Measurements from ENCODE around the gene PATJ.

Gene PATJ

DNA sequence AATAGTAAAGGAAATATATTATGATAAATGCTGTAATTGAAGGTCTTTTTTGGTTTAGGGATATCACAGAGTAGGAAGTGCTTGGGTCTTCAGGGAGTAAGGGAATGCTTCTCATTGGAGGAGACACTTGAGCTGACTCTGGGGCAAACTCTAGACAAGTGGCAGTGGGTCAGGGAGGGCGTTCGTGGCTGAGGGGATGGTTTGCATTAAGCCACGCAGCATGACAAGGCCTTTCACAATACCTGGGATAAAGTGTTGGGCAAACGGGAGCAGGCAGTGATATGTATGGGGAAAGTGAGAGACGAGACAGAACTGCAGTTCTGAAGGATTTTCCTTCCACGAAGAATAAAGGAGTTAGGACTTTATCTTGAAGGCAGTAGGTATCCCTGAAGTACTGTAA lies 109.0 kb downstream of the PATJ start:
- Histone ChIP-seq H3K4me1 (ENCODE audit: control insufficient read depth, insufficient read depth, low read length) (no peaks in the 10 kb centered on the region), H3K27me3 (ENCODE audit: control insufficient read depth, insufficient read depth, low read length, poor library complexity, severe bottlenecking) (no peaks in the 10 kb centered on the region), H3K36me3 (ENCODE audit: control insufficient read depth, insufficient read depth, low read length) (no peaks in the 10 kb centered on the region), H3K27ac (ENCODE audit: insufficient read depth, low read depth, low read length, poor library complexity, severe bottlenecking) (no peak overlapping the region), H3K9me3 (ENCODE audit: control insufficient read depth, low read length) (no peaks in the 10 kb centered on the region), H3K4me3 (ENCODE audit: insufficient read depth, low read depth, low read length) (no peak overlapping the region)
- 81 to 84% methylated on average over 6 of the region's 6 CpGs for WGBS, 2 experiments

DNA sequence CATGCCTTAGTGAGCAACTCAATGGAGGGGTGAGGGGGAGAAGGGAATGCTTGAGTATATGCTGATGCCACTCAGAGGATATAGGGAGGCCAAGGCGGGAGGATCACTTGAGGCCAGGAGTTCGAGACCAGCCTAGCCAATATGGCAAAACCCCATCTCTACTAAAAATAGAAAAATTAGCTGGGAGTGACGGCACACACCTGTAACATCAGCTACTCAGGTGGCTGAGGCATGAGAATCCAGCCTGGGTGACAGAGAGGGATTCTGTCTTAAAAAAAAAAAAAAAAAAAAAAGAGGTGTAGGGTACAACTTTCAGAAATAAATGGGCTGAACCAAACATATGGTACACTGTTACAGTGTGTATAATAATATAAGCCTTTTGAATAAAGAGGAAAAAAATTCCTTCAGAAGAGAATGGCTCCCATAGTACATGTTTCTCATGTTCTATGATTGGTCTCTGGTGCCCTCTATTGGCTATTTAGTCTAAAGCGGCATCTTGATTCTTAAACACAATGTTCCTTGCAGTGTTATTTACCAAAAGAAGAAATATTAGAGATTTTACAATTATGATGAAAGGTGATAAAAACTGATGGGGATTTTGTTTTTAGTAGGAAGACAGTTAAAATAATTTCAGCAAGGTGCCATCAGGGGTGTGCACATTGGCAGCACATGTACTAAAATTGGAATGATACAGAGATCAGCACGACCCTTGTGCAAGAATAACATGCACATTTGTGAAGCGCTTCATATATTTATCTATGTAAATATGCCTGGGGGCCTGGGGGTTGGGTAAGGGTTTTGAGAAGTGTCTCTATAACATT lies 109.8 kb downstream of the PATJ start:
- Histone ChIP-seq H3K9me3 (ENCODE audit: control insufficient read depth, low read length) (no peaks in the 10 kb centered on the region), H3K27me3 (ENCODE audit: control insufficient read depth, insufficient read depth, low read length, poor library complexity, severe bottlenecking) (no peaks in the 10 kb centered on the region), H3K27ac (ENCODE audit: insufficient read depth, low read depth, low read length, poor library complexity, severe bottlenecking) (no peak overlapping the region), H3K4me1 (ENCODE audit: control insufficient read depth, insufficient read depth, low read length) (no peaks in the 10 kb centered on the region), H3K36me3 (ENCODE audit: control insufficient read depth, insufficient read depth, low read length) (no peaks in the 10 kb centered on the region), H3K4me3 (ENCODE audit: insufficient read depth, low read depth, low read length) (no peak overlapping the region)
- WGBS, 2 experiments, result 80 to 81% methylated on average over 4 to 6 of the region's 6 CpGs

DNA sequence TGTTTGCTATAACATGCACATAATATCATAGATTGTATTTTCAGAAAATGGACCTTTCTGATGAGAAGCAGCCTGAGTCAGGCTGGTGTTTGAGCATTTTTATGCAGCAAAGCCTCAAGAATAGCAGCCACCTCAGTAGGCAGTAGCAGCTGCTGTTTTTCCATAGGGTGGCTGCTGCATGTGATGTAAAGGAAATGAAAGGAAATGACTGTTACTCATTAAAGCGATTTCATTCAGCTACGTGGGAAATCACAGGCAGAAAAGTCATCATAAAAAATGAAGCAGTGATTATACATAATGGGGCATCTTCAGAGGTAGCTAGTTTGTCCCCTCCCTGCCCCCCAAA lies 110.4 kb downstream of the PATJ start:
- Histone ChIP-seq H3K27me3 (ENCODE audit: control insufficient read depth, insufficient read depth, low read length, poor library complexity, severe bottlenecking) (no peaks in the 10 kb centered on the region), H3K36me3 (ENCODE audit: control insufficient read depth, insufficient read depth, low read length) (no peaks in the 10 kb centered on the region), H3K4me1 (ENCODE audit: control insufficient read depth, insufficient read depth, low read length) (no peaks in the 10 kb centered on the region), H3K27ac (ENCODE audit: insufficient read depth, low read depth, low read length, poor library complexity, severe bottlenecking) (no peak overlapping the region), H3K4me3 (ENCODE audit: insufficient read depth, low read depth, low read length) (no peak overlapping the region), H3K9me3 (ENCODE audit: control insufficient read depth, low read length) (no peaks in the 10 kb centered on the region)
- WGBS, 2 experiments, result 93% methylated on average over 2 of the region's 2 CpGs

DNA sequence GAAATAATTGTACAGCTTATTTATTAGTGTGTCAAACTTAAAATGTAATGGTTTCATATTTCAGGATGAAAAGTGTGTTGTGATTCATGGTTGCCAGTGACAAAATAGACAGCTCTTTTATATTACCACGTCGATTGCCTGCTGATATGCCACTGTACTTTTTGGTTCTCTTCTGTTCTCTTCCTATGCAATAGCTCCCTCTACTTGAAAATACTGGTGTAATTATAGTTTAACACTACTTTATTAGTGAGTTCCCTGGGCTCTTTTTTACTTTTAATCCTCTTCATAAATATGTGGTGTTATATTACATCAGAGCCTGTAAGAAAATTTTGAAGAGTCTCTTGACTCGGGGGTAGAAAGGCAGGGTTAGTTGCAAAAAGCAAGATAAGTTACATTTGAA lies 111.3 kb downstream of the PATJ start:
- Histone ChIP-seq H3K4me1 (ENCODE audit: control insufficient read depth, insufficient read depth, low read length) (no peaks in the 10 kb centered on the region), H3K9me3 (ENCODE audit: control insufficient read depth, low read length) (no peaks in the 10 kb centered on the region), H3K36me3 (ENCODE audit: control insufficient read depth, insufficient read depth, low read length) (no peaks in the 10 kb centered on the region), H3K4me3 (ENCODE audit: insufficient read depth, low read depth, low read length) (no peak overlapping the region), H3K27me3 (ENCODE audit: control insufficient read depth, insufficient read depth, low read length, poor library complexity, severe bottlenecking) (no peaks in the 10 kb centered on the region), H3K27ac (ENCODE audit: insufficient read depth, low read depth, low read length, poor library complexity, severe bottlenecking) (no peak overlapping the region)
- WGBS, 2 experiments, result 96 to 100% methylated on average over 1 to 3 of the region's 3 CpGs

DNA sequence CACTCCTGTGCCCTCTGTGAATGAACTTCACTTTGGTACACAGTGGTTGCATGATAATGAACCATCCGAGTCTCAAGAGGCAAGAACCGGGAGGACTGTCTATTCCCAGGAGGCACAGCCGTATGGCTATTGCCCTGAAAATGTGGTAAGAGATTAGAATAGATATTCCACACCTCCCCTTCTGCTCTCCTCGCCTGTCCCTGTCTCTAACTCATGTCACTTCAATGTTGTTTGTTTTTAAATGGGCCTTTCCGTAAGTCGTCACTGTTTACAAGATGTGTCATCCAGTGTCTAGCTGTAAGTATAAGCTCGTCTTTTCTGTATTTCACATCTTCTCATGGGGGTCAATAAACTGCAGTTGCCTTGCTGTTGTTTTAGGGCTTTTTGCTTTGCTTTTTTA lies 122.2 kb downstream of the PATJ start:
- Histone ChIP-seq H3K36me3 (ENCODE audit: control insufficient read depth, insufficient read depth, low read length) (no peaks in the 10 kb centered on the region), H3K9me3 (ENCODE audit: control insufficient read depth, low read length) (no peaks in the 10 kb centered on the region)
- 94% methylated on average over 6 to 7 of the region's 7 CpGs for WGBS, 2 experiments

DNA sequence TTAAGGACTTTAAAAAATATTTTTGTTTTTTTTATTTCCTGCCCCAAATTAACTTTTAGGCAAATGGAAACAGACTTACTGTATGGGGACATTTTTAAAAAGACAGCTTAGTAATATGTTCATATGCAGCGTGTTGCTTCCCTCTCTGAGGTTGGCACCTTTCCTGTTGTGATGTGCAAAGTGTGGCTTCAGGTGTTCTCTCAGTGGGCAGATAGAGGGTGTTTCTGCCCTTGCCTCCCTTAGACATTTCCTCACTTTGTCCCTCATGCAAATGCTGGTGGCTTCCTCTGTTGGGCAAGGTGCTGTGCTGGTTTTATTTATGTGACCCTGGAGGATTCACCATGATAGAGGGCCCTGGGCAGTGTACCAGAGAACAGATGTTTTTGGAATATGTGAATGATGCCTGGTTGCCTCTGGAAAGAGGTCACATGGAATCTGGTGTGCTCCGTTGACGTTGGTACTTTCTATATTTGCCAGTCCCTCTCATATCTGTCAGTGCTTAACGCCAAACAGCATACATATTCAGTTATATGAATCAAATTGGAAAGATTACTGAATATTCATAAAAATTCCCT lies 123.5 kb downstream of the PATJ start:
- Histone ChIP-seq H3K36me3 (ENCODE audit: control insufficient read depth, insufficient read depth, low read length) (no peaks in the 10 kb centered on the region), H3K4me3 (ENCODE audit: insufficient read depth, low read depth, low read length) (no peak overlapping the region), H3K9me3 (ENCODE audit: control insufficient read depth, low read length) (no peaks in the 10 kb centered on the region), H3K4me1 (ENCODE audit: control insufficient read depth, insufficient read depth, low read length) (no peaks in the 10 kb centered on the region), H3K27ac (ENCODE audit: insufficient read depth, low read depth, low read length, poor library complexity, severe bottlenecking) (no peak overlapping the region), H3K27me3 (ENCODE audit: control insufficient read depth, insufficient read depth, low read length, poor library complexity, severe bottlenecking) (no peaks in the 10 kb centered on the region)
- 99% methylated on average over 3 of the region's 4 CpGs for WGBS, 2 experiments

More for the DNA sequence above, 122.2 kb downstream of the PATJ start:
- H3K27me3 ChIP-seq (ENCODE audit: control insufficient read depth, insufficient read depth, low read length, poor library complexity, severe bottlenecking), result no peaks in the 10 kb centered on the region
- no peak overlapping the region for H3K4me3 ChIP-seq (ENCODE audit: insufficient read depth, low read depth, low read length)
- H3K27ac ChIP-seq (ENCODE audit: insufficient read depth, low read depth, low read length, poor library complexity, severe bottlenecking), result no peak overlapping the region
- no peaks in the 10 kb centered on the region for H3K4me1 ChIP-seq (ENCODE audit: control insufficient read depth, insufficient read depth, low read length)

DNA sequence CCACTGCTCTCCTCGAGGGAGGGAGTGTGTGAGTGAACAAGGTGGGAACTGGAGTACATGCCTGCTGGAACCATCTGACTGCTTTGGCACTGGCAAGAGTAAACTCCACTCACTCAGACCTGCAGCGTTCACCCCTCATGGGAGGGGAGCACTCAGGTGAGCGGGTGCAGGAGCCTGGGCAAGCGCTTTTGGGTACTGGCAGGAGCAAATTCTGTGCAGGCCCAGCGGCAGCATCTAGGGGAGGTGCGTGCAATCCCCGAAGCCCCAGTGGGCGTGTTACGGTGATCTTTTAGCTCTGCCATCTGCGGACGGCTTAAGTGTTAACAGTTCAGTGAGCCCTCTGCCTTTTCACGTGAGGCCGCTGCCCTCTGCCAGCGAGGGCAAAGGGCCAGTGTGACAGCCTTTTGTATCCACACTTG lies 127.4 kb downstream of the PATJ start:
- WGBS, 2 experiments, result 94% methylated on average over 14 of the region's 14 CpGs
- Histone ChIP-seq H3K27ac (ENCODE audit: insufficient read depth, low read depth, low read length, poor library complexity, severe bottlenecking) (no peak overlapping the region), H3K4me1 (ENCODE audit: control insufficient read depth, insufficient read depth, low read length) (no peaks in the 10 kb centered on the region), H3K36me3 (ENCODE audit: control insufficient read depth, insufficient read depth, low read length) (no peaks in the 10 kb centered on the region), H3K27me3 (ENCODE audit: control insufficient read depth, insufficient read depth, low read length, poor library complexity, severe bottlenecking) (no peaks in the 10 kb centered on the region), H3K9me3 (ENCODE audit: control insufficient read depth, low read length) (no peaks in the 10 kb centered on the region), H3K4me3 (ENCODE audit: insufficient read depth, low read depth, low read length) (no peak overlapping the region)

DNA sequence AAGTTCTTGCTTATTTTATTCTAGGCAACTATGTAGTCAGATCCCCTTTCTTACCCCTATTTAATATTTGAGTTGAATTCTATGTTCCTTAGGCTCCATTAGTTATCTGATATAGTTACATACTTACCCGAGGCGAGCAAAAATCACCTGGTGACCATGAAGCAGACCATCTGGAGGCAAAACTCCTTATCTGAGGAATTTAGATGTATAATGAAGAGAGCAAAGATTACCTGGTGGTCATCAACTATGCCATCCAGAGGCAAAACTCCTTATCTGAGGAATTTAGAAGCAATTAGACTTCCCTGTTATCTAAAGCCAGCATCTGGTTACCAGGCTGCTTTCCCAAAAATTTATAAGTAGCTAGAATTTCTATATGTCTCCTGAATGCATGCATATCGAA lies 129.9 kb downstream of the PATJ start:
- no peaks in the 10 kb centered on the region for H3K4me1 ChIP-seq (ENCODE audit: control insufficient read depth, insufficient read depth, low read length)
- no peak overlapping the region for H3K27ac ChIP-seq (ENCODE audit: insufficient read depth, low read depth, low read length, poor library complexity, severe bottlenecking)
- H3K4me3 ChIP-seq (ENCODE audit: insufficient read depth, low read depth, low read length), result no peak overlapping the region
- no peaks in the 10 kb centered on the region for H3K27me3 ChIP-seq (ENCODE audit: control insufficient read depth, insufficient read depth, low read length, poor library complexity, severe bottlenecking)
- 95 to 98% methylated on average over 3 of the region's 3 CpGs for WGBS, 2 experiments
- H3K36me3 ChIP-seq (ENCODE audit: control insufficient read depth, insufficient read depth, low read length), result no peaks in the 10 kb centered on the region
- H3K9me3 ChIP-seq (ENCODE audit: control insufficient read depth, low read length), result no peaks in the 10 kb centered on the region

DNA sequence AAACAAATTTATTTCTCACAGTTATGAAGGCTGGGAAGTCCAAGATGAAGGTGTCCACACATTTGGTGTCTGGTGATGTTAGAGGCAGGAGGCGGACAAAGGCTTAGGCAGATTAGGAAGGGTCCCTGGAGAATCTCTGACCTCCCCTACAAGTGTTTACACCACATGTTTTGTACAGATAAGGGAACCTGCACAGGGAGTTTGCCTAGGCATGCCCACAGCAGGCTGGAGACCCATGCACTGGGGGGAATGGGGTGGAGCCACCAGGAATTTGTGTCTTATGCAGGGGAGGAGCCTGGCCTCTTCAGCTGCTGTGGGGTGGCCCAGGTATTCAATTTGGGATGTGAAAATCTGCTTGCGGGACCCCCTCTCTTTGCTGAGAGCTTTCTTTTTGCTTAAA lies 131.3 kb downstream of the PATJ start:
- H3K4me3 ChIP-seq (ENCODE audit: insufficient read depth, low read depth, low read length), result no peak overlapping the region
- H3K4me1 ChIP-seq (ENCODE audit: control insufficient read depth, insufficient read depth, low read length), result no peaks in the 10 kb centered on the region
- H3K27ac ChIP-seq (ENCODE audit: insufficient read depth, low read depth, low read length, poor library complexity, severe bottlenecking), result no peak overlapping the region
- H3K27me3 ChIP-seq (ENCODE audit: control insufficient read depth, insufficient read depth, low read length, poor library complexity, severe bottlenecking), result no peaks in the 10 kb centered on the region
- H3K36me3 ChIP-seq (ENCODE audit: control insufficient read depth, insufficient read depth, low read length), result no peaks in the 10 kb centered on the region
- no peaks in the 10 kb centered on the region for H3K9me3 ChIP-seq (ENCODE audit: control insufficient read depth, low read length)
- WGBS, 2 experiments, result 94 to 98% methylated on average over 2 of the region's 2 CpGs

DNA sequence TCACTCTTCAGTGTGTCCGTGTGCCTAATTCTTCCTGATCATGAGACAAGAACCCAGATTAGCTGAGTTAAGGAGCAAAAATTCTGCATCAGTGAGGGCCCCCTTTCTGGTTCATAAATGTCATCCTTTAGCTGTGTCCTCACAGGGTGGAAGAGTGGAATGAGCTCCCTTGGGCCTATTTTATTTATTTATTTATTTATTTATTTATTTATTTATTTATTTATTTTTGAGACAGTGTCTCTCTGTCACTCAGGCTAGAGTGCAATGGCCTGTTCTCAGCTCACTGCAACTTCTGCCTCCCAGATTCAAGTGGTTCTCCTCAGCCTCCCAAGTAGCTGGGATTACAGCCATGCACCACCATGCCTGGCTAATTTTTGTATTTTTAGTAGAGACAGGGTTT lies 131.7 kb downstream of the PATJ start:
- Histone ChIP-seq H3K27ac (ENCODE audit: insufficient read depth, low read depth, low read length, poor library complexity, severe bottlenecking) (no peak overlapping the region), H3K4me1 (ENCODE audit: control insufficient read depth, insufficient read depth, low read length) (no peaks in the 10 kb centered on the region), H3K9me3 (ENCODE audit: control insufficient read depth, low read length) (no peaks in the 10 kb centered on the region), H3K4me3 (ENCODE audit: insufficient read depth, low read depth, low read length) (no peak overlapping the region), H3K36me3 (ENCODE audit: control insufficient read depth, insufficient read depth, low read length) (no peaks in the 10 kb centered on the region), H3K27me3 (ENCODE audit: control insufficient read depth, insufficient read depth, low read length, poor library complexity, severe bottlenecking) (no peaks in the 10 kb centered on the region)
- WGBS, 2 experiments, result 90 to 93% methylated on average over 1 of the region's 1 CpG

Measured in ectodermal cell (in vitro differentiated cells).